Parathyroid adenoma (tissue), 2 donors: ENCODE data around the gene FBLN5.

Experiments used
- H2AFZ ChIP-seq: fragments of 300-600 bp; sonication (generic); one replicate; pipeline ENCODE4 v1.7.0; 2017; ENCODE audit warnings: antibody characterized with exemption, mild to moderate bottlenecking
- H3K27ac ChIP-seq: fragments of 300-600 bp; sonication (generic); one replicate; pipeline ENCODE4 v1.7.0; 2017
- H3K27me3 ChIP-seq: fragments of 300-600 bp; sonication (generic); one replicate; pipeline ENCODE4 v1.7.0; 2017; ENCODE audit warnings: low read length; ENCODE audit not compliant: control insufficient read depth, insufficient read depth
- H3K36me3 ChIP-seq: fragments of 300-600 bp; sonication (generic); one replicate; pipeline ENCODE4 v1.7.0; 2017; ENCODE audit warnings: low read length; ENCODE audit not compliant: control insufficient read depth, insufficient read depth
- H3K4me1 ChIP-seq: fragments of 300-600 bp; sonication (generic); one replicate; pipeline ENCODE4 v1.7.0; 2017; ENCODE audit warnings: control low read depth
- H3K4me2 ChIP-seq: fragments of 300-600 bp; sonication (generic); one replicate; pipeline ENCODE4 v1.7.0; 2017; ENCODE audit warnings: low read length
- H3K4me3 ChIP-seq: fragments of 300-600 bp; sonication (generic); one replicate; pipeline ENCODE4 v1.7.0; 2017; ENCODE audit warnings: low read depth, low read length
- H3K79me2 ChIP-seq: fragments of 300-600 bp; sonication (generic); one replicate; pipeline ENCODE4 v1.7.0; 2017; ENCODE audit warnings: control low read depth
- H3K9ac ChIP-seq: fragments of 300-600 bp; sonication (generic); one replicate; pipeline ENCODE4 v1.7.0; 2017; ENCODE audit warnings: mild to moderate bottlenecking
- H3K9me3 ChIP-seq: fragments of 300-600 bp; sonication (generic); one replicate; pipeline ENCODE4 v1.7.0; 2017; ENCODE audit warnings: low read length; ENCODE audit not compliant: control insufficient read depth
- CTCF ChIP-seq: fragments of 300-600 bp; sonication (generic); IDR thresholded peaks from one replicate; pipeline ENCODE4 v1.7.0; 2017; ENCODE audit warnings: antibody characterized with exemption, mild to moderate bottlenecking
- donor health status: primary hyperparathyroidism.

Gene FBLN5

GRCh38 chr14:91889477-91890211 lies 57.9 kb downstream of the FBLN5 start:
- peak; percentile 20 for TF ChIP-seq CTCF

GRCh38 chr14:91888641-91889476 lies 58.6 kb downstream of the FBLN5 start:
- Histone ChIP-seq H3K79me2 (no peaks in the 10 kb centered on the region), H3K9me3 (no peaks in the 10 kb centered on the region), H2AFZ (peak overlapping the region; percentile 93), H3K27ac (no peak overlapping the region), H3K4me1 (peaks cover 14% of the 10 kb centered on the region), H3K36me3 (no peaks in the 10 kb centered on the region), H3K9ac (no peak overlapping the region), H3K4me2 (no peak overlapping the region), H3K27me3 (no peaks in the 10 kb centered on the region), H3K4me3 (no peak overlapping the region)
- no peak for TF ChIP-seq CTCF

More at GRCh38 chr14:91889477-91890211, 57.9 kb downstream of the FBLN5 start:
- no peaks in the 10 kb centered on the region for H3K79me2 ChIP-seq
- no peak overlapping the region for H3K4me3 ChIP-seq
- no peak overlapping the region for H3K9ac ChIP-seq
- H3K4me1 ChIP-seq, result peaks cover 14% of the 10 kb centered on the region
- H3K4me2 ChIP-seq, result no peak overlapping the region
- H2AFZ ChIP-seq, result peak overlapping the region; percentile 93
- no peaks in the 10 kb centered on the region for H3K36me3 ChIP-seq
- no peaks in the 10 kb centered on the region for H3K27me3 ChIP-seq
- peak overlapping the region; percentile 76 for H3K27ac ChIP-seq
- no peaks in the 10 kb centered on the region for H3K9me3 ChIP-seq

- no peak overlapping the region for H3K4me3 ChIP-seq
- no peak for TF ChIP-seq CTCF
- no peak overlapping the region for H3K9ac ChIP-seq
These were observed 60.5 kb downstream of the FBLN5 start for GRCh38 chr14:91886961-91887360.

GRCh38 chr14:91885839-91886238 lies 61.7 kb downstream of the FBLN5 start:
- Histone ChIP-seq H3K4me1 (peaks cover 14% of the 10 kb centered on the region), H3K9me3 (no peaks in the 10 kb centered on the region), H3K27me3 (no peaks in the 10 kb centered on the region), H3K9ac (no peak overlapping the region), H3K36me3 (no peaks in the 10 kb centered on the region), H3K27ac (no peak overlapping the region), H3K4me2 (no peak overlapping the region), H3K79me2 (no peaks in the 10 kb centered on the region), H3K4me3 (no peak overlapping the region), H2AFZ (no peak overlapping the region)
- no peak for TF ChIP-seq CTCF

More at GRCh38 chr14:91886961-91887360, 60.5 kb downstream of the FBLN5 start:
- no peaks in the 10 kb centered on the region for H3K9me3 ChIP-seq
- H3K36me3 ChIP-seq, result no peaks in the 10 kb centered on the region
- no peaks in the 10 kb centered on the region for H3K79me2 ChIP-seq
- H3K27me3 ChIP-seq, result no peaks in the 10 kb centered on the region
- H3K27ac ChIP-seq, result no peak overlapping the region
- no peak overlapping the region for H2AFZ ChIP-seq
- no peak overlapping the region for H3K4me2 ChIP-seq
- H3K4me1 ChIP-seq, result peaks cover 14% of the 10 kb centered on the region
